GM19025 (cell line): ENCODE data around the gene STOML1.
"Not testable (repeated sequence)": the region's sequence is repeated elsewhere in the genome, so short reads cannot be mapped to it uniquely, and the experiment has no call there.

Experiments used
- ATAC-seq: cut with Tn5 transposase; IDR thresholded peaks from one replicate; pipeline ENCODE4 v1.9.1; 2021; ENCODE audit warnings: mild to moderate bottlenecking, low read depth, moderate library complexity; ENCODE audit not compliant: unreplicated experiment

Gene STOML1

GRCh38 chr15:73965758-73966113, 26.4 kb downstream of the STOML1 start:
- ATAC-seq: no peak

GRCh38 chr15:73965094-73965757, 26.9 kb downstream of the STOML1 start:
- ATAC-seq: no peak

GRCh38 chr15:73964736-73965093, 27.4 kb downstream of the STOML1 start:
- no peak for ATAC-seq

DNA sequence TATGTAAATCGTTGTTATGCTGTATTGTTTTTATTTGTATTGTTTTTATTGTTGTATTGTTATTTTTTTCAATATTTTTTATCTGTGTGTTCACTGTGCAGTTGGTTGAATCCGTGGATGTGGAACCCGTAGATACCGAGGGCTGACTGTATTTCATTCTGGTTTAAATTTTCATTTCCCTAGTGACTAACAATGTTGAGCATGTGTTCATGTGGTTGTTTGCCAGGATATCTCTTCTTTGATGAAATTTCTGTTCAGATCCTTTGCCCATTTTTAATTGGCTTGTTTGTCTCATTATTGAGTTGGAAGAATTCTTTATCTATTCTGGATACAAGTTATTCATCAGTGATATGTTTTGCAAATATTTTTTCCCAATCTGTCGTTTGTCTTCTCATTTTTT, 29.7 kb downstream of the STOML1 start:
- ATAC-seq: no peak

DNA sequence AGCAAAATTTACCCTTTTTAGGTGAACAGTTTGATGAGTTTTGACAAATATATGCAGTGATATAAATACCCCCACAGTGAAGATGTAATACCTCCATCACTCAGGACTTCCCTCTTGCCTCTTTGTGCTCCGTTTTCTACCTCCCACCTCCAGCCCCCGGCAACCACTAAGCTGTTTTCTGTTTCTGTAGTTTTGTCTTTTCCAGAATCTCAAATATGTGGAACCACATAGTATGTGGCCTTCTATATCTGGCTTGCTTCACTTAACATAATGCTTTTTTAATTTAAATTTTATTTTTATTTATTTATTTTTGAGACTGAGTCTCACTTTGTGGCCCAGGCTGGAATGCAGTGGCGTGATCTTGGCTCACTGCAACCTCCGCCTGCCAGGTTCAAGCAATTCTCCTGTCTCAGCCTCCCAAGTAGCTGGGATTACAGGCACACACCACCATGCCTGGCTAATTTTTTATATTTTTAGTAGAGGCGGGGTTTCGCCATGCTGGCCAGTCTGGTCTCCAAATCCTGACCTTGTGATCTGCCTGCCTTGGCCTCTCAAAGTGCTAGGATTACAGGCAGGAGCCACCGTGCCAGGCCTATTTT, 31.5 kb downstream of the STOML1 start:
- not testable (repeated sequence) for ATAC-seq

DNA sequence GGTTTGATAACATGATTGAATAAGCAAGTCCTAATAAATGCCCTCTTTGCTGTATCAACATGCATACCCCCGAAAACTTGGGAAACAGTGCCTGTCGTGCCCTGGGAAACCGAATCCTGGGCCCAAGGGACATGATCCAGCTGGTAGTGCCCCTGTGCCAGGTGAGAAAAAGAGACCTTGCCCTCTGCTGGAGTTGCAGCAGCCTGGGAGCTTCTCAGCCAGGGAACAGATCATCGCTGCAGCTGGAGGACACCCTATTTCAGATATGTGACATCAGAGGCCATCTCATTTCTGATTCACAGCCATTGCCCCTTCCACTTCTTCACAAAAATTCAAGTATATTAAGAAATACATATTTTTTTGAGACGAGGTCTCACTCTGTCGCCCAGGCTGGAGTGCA, 32.3 kb downstream of the STOML1 start:
- ATAC-seq: no peak

- no peak for ATAC-seq
These were observed 33.0 kb downstream of the STOML1 start for GRCh38 chr15:73959012-73959581.

GRCh38 chr15:73957785-73958184, 34.3 kb downstream of the STOML1 start:
- no peak for ATAC-seq

- ATAC-seq: no peak
These were observed 34.8 kb downstream of the STOML1 start for GRCh38 chr15:73957276-73957675.

DNA sequence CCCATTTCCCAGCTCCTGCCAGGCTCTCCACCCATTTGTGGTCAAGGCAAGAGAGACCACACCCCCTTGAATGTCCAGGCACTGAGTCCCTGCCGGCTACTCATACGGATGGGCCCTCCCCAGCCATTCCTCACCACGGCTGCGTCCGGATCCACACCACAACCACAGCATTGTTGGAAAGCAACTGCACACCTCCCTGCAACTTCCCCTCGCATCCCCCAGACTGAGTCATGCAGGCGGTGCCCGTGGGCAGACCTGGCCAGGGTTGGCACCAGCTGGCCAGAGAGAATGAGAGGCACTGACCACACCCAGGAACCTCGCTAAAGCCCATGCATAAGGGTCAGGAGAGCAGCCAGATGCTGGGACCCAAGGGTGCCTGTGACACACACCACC, 35.4 kb downstream of the STOML1 start:
- ATAC-seq: no peak

- no peak for ATAC-seq
These were observed 36.0 kb downstream of the STOML1 start for GRCh38 chr15:73955861-73956742.

- no peak for ATAC-seq
These were observed 36.8 kb downstream of the STOML1 start for GRCh38 chr15:73955326-73955725.

GRCh38 chr15:73954188-73955145, 37.6 kb downstream of the STOML1 start:
- no peak for ATAC-seq

DNA sequence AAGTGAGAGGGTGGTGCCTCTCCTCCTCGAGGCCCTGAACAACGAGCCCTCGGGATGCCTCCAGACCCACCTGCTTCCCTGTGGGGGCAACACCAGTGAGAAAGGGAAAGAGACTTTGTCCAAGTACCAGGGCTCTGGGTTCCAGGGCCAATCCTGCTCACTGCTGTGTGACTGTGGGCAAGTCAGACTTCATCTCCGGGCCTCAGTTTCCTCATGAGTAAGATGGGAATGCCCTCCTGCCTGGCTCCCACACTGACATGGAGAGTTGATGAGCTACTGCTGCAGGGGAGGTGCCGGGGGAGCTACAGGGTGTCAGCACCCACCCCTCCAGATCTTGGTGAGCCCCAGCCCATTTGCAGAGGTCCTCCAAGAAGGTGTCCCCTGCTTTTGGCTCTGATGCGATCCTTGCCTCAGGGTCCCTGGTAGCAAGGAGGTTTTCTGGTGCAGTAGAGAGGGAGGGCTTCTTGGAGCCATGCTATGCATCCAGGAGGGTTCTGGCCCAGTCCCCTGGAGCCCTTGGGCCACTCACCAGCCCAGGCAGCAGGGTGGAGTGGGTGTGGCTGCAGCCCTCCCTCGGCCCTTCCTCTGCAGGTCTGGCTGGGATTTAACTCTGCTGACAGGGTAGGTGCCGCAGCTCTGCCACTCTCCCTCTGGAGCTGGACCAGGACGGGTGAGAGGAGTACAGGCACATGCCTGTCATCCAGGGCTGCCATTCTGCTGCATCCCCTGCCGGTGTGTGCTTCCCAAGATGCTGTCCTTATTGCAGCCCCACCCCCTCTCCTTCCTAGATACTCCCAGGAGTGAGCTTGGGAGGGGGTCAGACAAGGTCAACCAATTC, 39.0 kb downstream of the STOML1 start:
- no peak for ATAC-seq

- ATAC-seq: no peak
These were observed 39.8 kb downstream of the STOML1 start for GRCh38 chr15:73952171-73952912.

DNA sequence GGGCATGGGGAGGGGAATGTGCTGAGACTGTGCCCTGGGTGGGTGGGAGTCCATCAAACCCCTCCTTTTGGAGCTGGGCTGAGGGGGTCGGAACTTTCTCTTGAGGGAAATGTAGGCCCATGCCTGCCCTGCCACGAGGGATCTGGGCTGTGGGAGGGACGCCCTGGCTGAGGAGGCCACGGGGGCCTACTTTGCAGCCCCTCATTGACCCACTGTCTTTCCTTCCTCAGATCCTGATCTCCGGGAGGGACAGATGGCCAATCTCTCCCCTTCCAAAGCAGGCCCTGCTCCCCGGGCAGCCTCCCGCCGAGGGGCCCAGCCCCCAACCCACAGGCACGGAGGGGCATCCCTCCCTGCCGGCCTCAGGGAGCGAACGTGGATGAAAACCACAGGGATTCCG, 40.5 kb downstream of the STOML1 start:
- ATAC-seq: no peak

GRCh38 chr15:73950831-73951561, 41.1 kb downstream of the STOML1 start:
- ATAC-seq: no peak

GRCh38 chr15:73950479-73950830, 41.6 kb downstream of the STOML1 start:
- no peak for ATAC-seq
